Neural cell (in vitro differentiated cells): ENCODE results near the gene TFCP2.

Experiments used
- CTCF ChIP-seq: fragments of 450-650 bp; IDR thresholded peaks from 2 replicates; pipeline ENCODE4 v1.5.1; 2014; ENCODE audit warnings: antibody characterized with exemption, mild to moderate bottlenecking, moderate library complexity; ENCODE audit not compliant: poor library complexity, severe bottlenecking
- EP300 ChIP-seq: fragments of 450-650 bp; conservative IDR thresholded peaks from 2 replicates; pipeline ENCODE4 v1.6.1; 2014; ENCODE audit warnings: antibody characterized with exemption, mild to moderate bottlenecking, moderate library complexity; ENCODE audit not compliant: poor library complexity, severe bottlenecking
- EZH2 ChIP-seq: fragments of 200-600, 300-800 bp; shearing (Covaris generic), sonication (generic); IDR thresholded peaks from 2 replicates; pipeline ENCODE4 v1.6.1; 2014; ENCODE audit warnings: antibody characterized with exemption, low read length, borderline replicate concordance, mild to moderate bottlenecking; ENCODE audit not compliant: insufficient read depth, poor library complexity, severe bottlenecking
- MXI1 ChIP-seq: fragments of 450-650 bp; conservative IDR thresholded peaks from 2 replicates; pipeline ENCODE4 v1.6.1; 2014; ENCODE audit warnings: antibody characterized with exemption, mild to moderate bottlenecking; ENCODE audit not compliant: poor library complexity, severe bottlenecking
- POLR2AphosphoS5 ChIP-seq: IDR thresholded peaks from 2 replicates; pipeline ENCODE4 v1.6.1; 2012
- TAF1 ChIP-seq: IDR thresholded peaks from 2 replicates; pipeline ENCODE4 v1.6.1; 2012; ENCODE audit warnings: low read depth

- TF ChIP-seq POLR2AphosphoS5 (no peak), EZH2 (no peak), CTCF (no peak), MXI1 (no peak), TAF1 (no peak), EP300 (no peak)
Observed at GRCh38 chr12:51087818-51088217, 85.1 kb downstream of the TFCP2 start.
